ENCODE data around the gene YLPM1.

YLPM1 gene

DNA sequence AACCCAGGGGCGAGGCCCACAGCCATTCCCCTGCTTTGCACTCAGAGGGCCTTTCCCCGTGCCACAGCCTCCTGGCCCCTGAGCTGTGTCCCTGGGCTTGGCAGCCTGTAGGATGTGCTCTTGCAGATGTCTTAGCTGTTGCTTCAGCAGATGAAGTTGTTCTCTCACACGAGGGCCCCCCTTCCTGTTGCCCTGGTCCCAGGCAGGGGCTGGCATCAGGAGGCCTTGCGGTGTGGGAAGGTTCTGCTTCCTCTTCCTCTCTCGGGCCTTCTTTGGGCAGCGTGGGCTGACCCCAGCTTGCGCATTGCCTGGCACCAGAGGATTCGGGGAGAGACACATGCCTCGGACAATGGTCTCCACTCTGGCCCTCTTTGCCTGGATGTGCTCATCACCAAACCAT is 100.2 kb downstream of the YLPM1 start:
- Histone ChIP-seq H3K9ac (ENCODE audit: low read length) (no peak overlapping the region), H3K4me3 (ENCODE audit: low read depth in 1 of 2, low read length in 2 of 2) (no peak overlapping the region)

DNA sequence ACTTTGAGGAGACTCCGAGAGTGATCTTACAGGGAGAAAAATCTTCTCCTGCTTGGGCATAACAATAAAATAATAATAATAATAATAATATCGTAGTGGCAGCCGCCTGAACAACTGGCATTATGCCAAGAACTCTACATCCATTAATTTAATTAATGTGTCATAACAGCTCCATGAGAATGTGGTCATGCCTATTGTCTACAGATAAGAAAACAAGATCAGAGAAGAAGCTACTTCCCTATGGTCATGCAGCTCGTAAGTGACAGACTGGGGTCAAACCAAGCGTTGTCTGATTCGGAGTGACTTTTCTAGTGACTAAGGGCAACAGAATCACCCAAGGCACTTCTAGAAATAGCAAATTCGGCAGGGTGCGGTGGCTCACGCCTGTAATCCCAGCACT is 101.1 kb downstream of the YLPM1 start:
- H3K27me3 ChIP-seq (ENCODE audit: control insufficient read depth in 1 of 2, insufficient read depth in 2 of 2, low read length in 2 of 2), result peaks cover 0 to 4% of the 10 kb centered on the region in 2 donors
- no peak overlapping the region for H3K4me3 ChIP-seq (ENCODE audit: low read depth in 1 of 2, low read length in 2 of 2)
- H3K27ac ChIP-seq (ENCODE audit: low read depth, low read length), result no peak overlapping the region
- H3K4me1 ChIP-seq (ENCODE audit: insufficient read depth, low read length), result peaks cover 8% of the 10 kb centered on the region
- no peak overlapping the region for H3K9ac ChIP-seq (ENCODE audit: low read length)
- H3K9me3 ChIP-seq (ENCODE audit: low read length), result no peaks in the 10 kb centered on the region
- H3K36me3 ChIP-seq (ENCODE audit: insufficient read depth, low read length), result no peaks in the 10 kb centered on the region

More for the DNA sequence above, 100.2 kb downstream of the YLPM1 start:
- H3K27me3 ChIP-seq (ENCODE audit: control insufficient read depth in 1 of 2, insufficient read depth in 2 of 2, low read length in 2 of 2), result peaks cover 0 to 4% of the 10 kb centered on the region in 2 donors
- no peaks in the 10 kb centered on the region for H3K36me3 ChIP-seq (ENCODE audit: insufficient read depth, low read length)
- H3K4me1 ChIP-seq (ENCODE audit: insufficient read depth, low read length), result peaks cover 8% of the 10 kb centered on the region
- no peaks in the 10 kb centered on the region for H3K9me3 ChIP-seq (ENCODE audit: low read length)
- H3K27ac ChIP-seq (ENCODE audit: low read depth, low read length), result no peak overlapping the region

DNA sequence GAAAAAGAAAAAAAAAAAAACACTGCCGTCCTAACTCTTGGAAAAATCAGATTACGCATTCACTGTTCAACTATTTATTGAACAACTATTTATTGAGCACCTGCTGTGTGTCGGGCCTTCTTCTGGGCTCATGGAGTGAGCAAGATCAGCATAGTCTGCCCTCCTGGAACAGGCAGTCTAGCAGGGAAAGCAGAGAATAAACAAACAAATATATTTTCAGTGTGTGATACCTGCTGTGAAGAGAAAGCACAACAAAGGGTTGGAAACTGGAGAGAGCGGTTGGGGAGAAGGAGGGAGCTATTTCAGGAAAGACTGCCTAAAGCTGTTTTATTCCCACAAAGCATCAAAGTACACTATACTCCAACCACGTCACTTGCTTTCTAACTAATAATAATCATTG is 102.0 kb downstream of the YLPM1 start:
- no peaks in the 10 kb centered on the region for H3K36me3 ChIP-seq (ENCODE audit: insufficient read depth, low read length)
- H3K27ac ChIP-seq (ENCODE audit: low read depth, low read length), result no peak overlapping the region
- H3K9ac ChIP-seq (ENCODE audit: low read length), result no peak overlapping the region
- no peaks in the 10 kb centered on the region for H3K9me3 ChIP-seq (ENCODE audit: low read length)
- H3K4me1 ChIP-seq (ENCODE audit: insufficient read depth, low read length), result peaks cover 8% of the 10 kb centered on the region
- no peak overlapping the region for H3K4me3 ChIP-seq (ENCODE audit: low read depth in 1 of 2, low read length in 2 of 2)
- peaks cover 0 to 4% of the 10 kb centered on the region in 2 donors for H3K27me3 ChIP-seq (ENCODE audit: control insufficient read depth in 1 of 2, insufficient read depth in 2 of 2, low read length in 2 of 2)

- Histone ChIP-seq H3K27ac (ENCODE audit: low read depth, low read length) (no peak overlapping the region), H3K27me3 (ENCODE audit: control insufficient read depth in 1 of 2, insufficient read depth in 2 of 2, low read length in 2 of 2) (peaks cover 0 to 4% of the 10 kb centered on the region in 2 donors), H3K4me3 (ENCODE audit: low read depth in 1 of 2, low read length in 2 of 2) (no peak overlapping the region)
Measured at GRCh38 chr14:74866708-74867389, 103.7 kb downstream of the YLPM1 start.

GRCh38 chr14:74867673-74868072 is 104.6 kb downstream of the YLPM1 start:
- H3K9ac ChIP-seq (ENCODE audit: low read length), result no peak overlapping the region
- H3K9me3 ChIP-seq (ENCODE audit: low read length), result no peaks in the 10 kb centered on the region
- no peak overlapping the region for H3K4me3 ChIP-seq (ENCODE audit: low read depth in 1 of 2, low read length in 2 of 2)
- H3K27me3 ChIP-seq (ENCODE audit: control insufficient read depth in 1 of 2, insufficient read depth in 2 of 2, low read length in 2 of 2), result peaks cover 0 to 4% of the 10 kb centered on the region in 2 donors
- no peaks in the 10 kb centered on the region for H3K4me1 ChIP-seq (ENCODE audit: insufficient read depth, low read length)
- H3K36me3 ChIP-seq (ENCODE audit: insufficient read depth, low read length), result no peaks in the 10 kb centered on the region
- H3K27ac ChIP-seq (ENCODE audit: low read depth, low read length), result no peak overlapping the region

More at GRCh38 chr14:74866708-74867389, 103.7 kb downstream of the YLPM1 start:
- H3K4me1 ChIP-seq (ENCODE audit: insufficient read depth, low read length), result no peaks in the 10 kb centered on the region
- no peaks in the 10 kb centered on the region for H3K36me3 ChIP-seq (ENCODE audit: insufficient read depth, low read length)
- H3K9ac ChIP-seq (ENCODE audit: low read length), result no peak overlapping the region
- H3K9me3 ChIP-seq (ENCODE audit: low read length), result no peaks in the 10 kb centered on the region

DNA sequence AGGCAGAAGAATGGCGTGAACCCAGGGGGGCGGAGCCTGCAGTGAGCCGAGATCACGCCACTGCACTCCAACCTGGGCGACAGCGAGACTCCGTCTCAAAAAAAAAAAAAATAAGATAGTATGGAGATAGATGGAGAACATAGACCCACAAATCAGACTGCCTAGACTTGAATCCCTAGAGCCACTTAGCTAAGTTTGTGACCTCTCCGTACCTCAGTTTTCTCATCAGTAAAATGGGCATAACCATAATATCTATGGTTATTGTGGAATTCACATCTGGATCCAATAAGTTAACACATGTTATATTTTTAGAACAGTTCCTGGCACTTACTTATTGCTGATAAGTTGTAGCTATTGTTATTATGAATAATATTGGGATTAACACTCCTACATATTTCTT is 105.6 kb downstream of the YLPM1 start:
- no peak overlapping the region for H3K4me3 ChIP-seq (ENCODE audit: low read depth in 1 of 2, low read length in 2 of 2)
- H3K9me3 ChIP-seq (ENCODE audit: low read length), result no peaks in the 10 kb centered on the region
- H3K27ac ChIP-seq (ENCODE audit: low read depth, low read length), result no peak overlapping the region
- no peaks in the 10 kb centered on the region for H3K4me1 ChIP-seq (ENCODE audit: insufficient read depth, low read length)
- H3K9ac ChIP-seq (ENCODE audit: low read length), result no peak overlapping the region
- H3K27me3 ChIP-seq (ENCODE audit: control insufficient read depth in 1 of 2, insufficient read depth in 2 of 2, low read length in 2 of 2), result peaks cover 0 to 4% of the 10 kb centered on the region in 2 donors
- no peaks in the 10 kb centered on the region for H3K36me3 ChIP-seq (ENCODE audit: insufficient read depth, low read length)

DNA sequence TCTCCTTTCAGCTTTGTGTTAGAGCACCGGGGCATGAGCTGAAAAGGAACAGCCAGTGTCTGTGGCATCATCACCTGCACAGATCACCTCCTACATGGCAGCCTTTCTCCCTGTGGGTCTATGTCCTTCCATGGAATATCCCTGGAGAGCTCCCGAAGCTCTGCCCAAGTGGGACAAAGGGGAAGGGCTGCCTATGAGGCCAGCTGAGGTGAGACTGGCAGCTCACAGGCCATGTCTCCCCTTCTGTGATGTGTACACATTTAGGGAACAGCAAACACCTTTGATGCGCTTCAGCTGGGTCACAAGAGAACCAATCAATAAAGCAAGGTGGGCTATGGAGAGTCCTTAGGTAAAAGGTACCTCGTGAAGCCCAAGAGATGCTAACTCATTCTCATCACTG is 108.7 kb downstream of the YLPM1 start:
- no peaks in the 10 kb centered on the region for H3K4me1 ChIP-seq (ENCODE audit: insufficient read depth, low read length)
- no peak overlapping the region for H3K27ac ChIP-seq (ENCODE audit: low read depth, low read length)
- H3K9ac ChIP-seq (ENCODE audit: low read length), result no peak overlapping the region
- H3K27me3 ChIP-seq (ENCODE audit: control insufficient read depth in 1 of 2, insufficient read depth in 2 of 2, low read length in 2 of 2), result peaks cover 0 to 4% of the 10 kb centered on the region in 2 donors
- no peaks in the 10 kb centered on the region for H3K36me3 ChIP-seq (ENCODE audit: insufficient read depth, low read length)
- H3K4me3 ChIP-seq (ENCODE audit: low read depth in 1 of 2, low read length in 2 of 2), result no peak overlapping the region
- no peaks in the 10 kb centered on the region for H3K9me3 ChIP-seq (ENCODE audit: low read length)

GRCh38 chr14:74875204-74875603 is 112.1 kb downstream of the YLPM1 start:
- Histone ChIP-seq H3K36me3 (ENCODE audit: insufficient read depth, low read length) (no peaks in the 10 kb centered on the region), H3K4me1 (ENCODE audit: insufficient read depth, low read length) (no peaks in the 10 kb centered on the region), H3K9me3 (ENCODE audit: low read length) (no peaks in the 10 kb centered on the region), H3K9ac (ENCODE audit: low read length) (no peak overlapping the region), H3K4me3 (ENCODE audit: low read depth in 1 of 2, low read length in 2 of 2) (no peak overlapping the region), H3K27ac (ENCODE audit: low read depth, low read length) (no peak overlapping the region), H3K27me3 (ENCODE audit: control insufficient read depth in 1 of 2, insufficient read depth in 2 of 2, low read length in 2 of 2) (no peaks in the 10 kb centered on the region)

DNA sequence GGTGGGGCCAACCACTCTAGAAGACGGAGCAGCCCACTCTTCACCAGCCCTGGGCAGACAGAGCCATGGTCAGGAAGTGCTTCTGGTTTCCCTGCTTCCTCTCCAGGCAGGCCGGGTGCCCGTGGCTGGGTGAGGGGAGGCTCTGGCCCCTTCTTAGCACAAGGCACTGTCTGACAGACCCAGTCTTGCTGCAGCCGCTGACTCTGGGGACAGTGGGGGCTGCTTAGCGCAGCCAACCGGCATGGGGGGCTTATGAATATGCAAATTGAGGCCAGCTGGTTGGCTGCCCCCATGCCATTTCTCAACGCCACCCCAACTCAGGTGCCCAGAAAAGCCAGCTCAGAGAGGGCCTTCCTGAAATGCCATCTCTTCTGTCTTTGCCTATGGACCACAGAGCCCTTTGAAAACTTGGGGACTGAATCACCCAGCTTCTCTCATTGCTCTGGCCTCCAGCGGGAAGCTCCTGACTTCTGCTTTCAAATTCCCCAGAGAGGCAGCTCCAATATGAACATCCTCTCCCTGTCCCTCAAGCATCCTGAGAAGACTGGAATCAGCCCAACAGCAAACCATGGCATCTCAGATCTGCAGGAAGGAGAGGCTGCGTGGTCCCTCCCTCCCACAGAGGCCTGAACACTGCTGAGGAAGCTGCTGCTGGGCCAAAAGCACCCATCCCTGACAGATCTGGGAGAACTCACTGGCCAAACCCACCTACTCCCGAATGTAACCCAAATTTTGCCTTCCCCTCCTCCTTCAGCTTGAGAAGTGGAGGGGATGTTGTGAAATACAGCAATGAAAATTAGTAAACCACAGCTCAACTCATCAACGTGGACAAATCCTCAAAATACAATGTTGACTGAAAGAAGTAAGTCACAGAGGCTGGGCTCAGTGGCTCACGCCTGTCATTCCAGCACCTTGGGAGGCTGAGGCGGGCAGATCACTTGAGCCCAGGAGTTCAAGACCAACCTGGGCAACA is 113.1 kb downstream of the YLPM1 start, which contains the start of gene PROX2:
Gene PROX2, minus strand, starts transcription at position 205 of the 973 bp plus-strand sequence. CDS start 12,311 bp downstream, outside the sequence.
- H3K27me3 ChIP-seq (ENCODE audit: control insufficient read depth in 1 of 2, insufficient read depth in 2 of 2, low read length in 2 of 2), result no peaks in the 10 kb centered on the region
- H3K4me1 ChIP-seq (ENCODE audit: insufficient read depth, low read length), result peaks cover 4% of the 10 kb centered on the region
- H3K9me3 ChIP-seq (ENCODE audit: low read length), result no peaks in the 10 kb centered on the region
- no peak within 1 kb of the TSS for H3K9ac ChIP-seq (ENCODE audit: low read length)
- no peaks in the 10 kb centered on the region for H3K36me3 ChIP-seq (ENCODE audit: insufficient read depth, low read length)
- no peak within 1 kb of the TSS for H3K27ac ChIP-seq (ENCODE audit: low read depth, low read length)
- H3K4me3 ChIP-seq (ENCODE audit: low read depth in 1 of 2, low read length in 2 of 2), result no peak within 1 kb of the TSS

DNA sequence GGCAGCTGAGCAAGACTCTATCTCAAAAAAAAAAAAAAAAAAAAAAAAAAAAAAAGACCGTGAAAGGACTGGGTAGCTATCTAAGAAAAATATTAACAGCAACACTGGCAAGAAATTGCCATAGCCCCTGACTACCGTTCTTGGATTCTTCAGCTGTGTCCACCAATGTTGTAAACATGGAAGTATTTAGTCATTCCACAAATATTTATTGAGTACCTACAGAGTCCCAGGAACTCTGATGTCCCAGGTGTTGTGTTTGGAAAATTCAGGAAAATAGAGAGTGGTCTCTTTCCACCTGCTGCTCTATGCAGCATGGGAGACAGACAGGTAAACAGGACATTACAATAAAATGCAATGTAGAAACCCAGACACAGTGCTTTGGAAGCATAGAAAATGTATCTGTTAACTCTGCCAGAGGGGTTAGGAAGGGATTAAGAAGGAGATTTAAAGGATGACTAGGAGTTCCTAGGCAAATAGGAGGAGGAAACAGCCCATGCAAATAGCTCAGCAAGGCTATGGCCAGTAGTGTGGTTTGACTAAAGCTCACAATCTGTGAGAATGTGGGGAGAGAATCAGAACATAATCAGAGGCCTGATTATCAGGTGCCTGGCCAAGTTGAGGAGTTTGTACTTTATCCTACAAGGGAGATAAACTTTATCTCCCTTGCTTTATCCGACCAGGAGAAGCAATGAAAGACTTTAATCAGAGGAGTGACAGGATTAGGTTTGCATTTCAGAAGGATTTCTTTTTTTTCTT is 116.5 kb downstream of the YLPM1 start:
- Histone ChIP-seq H3K27ac (ENCODE audit: low read depth, low read length) (no peak overlapping the region), H3K9me3 (ENCODE audit: low read length) (no peaks in the 10 kb centered on the region), H3K4me1 (ENCODE audit: insufficient read depth, low read length) (peaks cover 20% of the 10 kb centered on the region), H3K36me3 (ENCODE audit: insufficient read depth, low read length) (no peaks in the 10 kb centered on the region), H3K4me3 (ENCODE audit: low read depth in 1 of 2, low read length in 2 of 2) (no peak overlapping the region), H3K27me3 (ENCODE audit: control insufficient read depth in 1 of 2, insufficient read depth in 2 of 2, low read length in 2 of 2) (no peaks in the 10 kb centered on the region), H3K9ac (ENCODE audit: low read length) (no peak overlapping the region)
